Measurements from ENCODE around the gene ZNF765. TPM values are rescaled to one million over a fixed set of nuclear protein-coding genes. Genes with fewer than 3 reads are reported as not detected.
"Not testable (repeated sequence)": the region's sequence is repeated elsewhere in the genome, so short reads cannot be mapped to it uniquely, and the experiment has no call there.

The ZNF765 gene
- total RNA-seq, 1 donor from 2014 or later: 14.5 TPM

GRCh38 chr19:53409505-53410204 lies 14.7 kb downstream of the ZNF765 start:
- Mint-ChIP-seq H3K4me1 (ENCODE audit: unreplicated experiment) (no peaks in the 10 kb centered on the region), H3K9me3 (peaks cover 38% of the 10 kb centered on the region), H3K36me3 (peaks cover 68% of the 10 kb centered on the region), H3K27me3 (no peaks in the 10 kb centered on the region), H3K4me3 (no peak overlapping the region), H3K27ac (no peak overlapping the region)
- no peak for TF ChIP-seq CTCF (conservative IDR thresholded peaks at IDR 0.05)
- no peak for DNase-seq (ENCODE audit: extremely low spot score, unreplicated experiment)

GRCh38 chr19:53420520-53421315 lies 25.8 kb downstream of the ZNF765 start:
- Mint-ChIP-seq H3K4me1 (ENCODE audit: unreplicated experiment) (peaks cover 12% of the 10 kb centered on the region), H3K4me3 (peak overlapping the region; percentile 31)
- H3K27ac Mint-ChIP-seq; DNase-seq (ENCODE audit: extremely low spot score, unreplicated experiment); H3K36me3 Mint-ChIP-seq; H3K9me3 Mint-ChIP-seq; H3K27me3 Mint-ChIP-seq: not testable (repeated sequence)

GRCh38 chr19:53422551-53422950 lies 27.6 kb downstream of the ZNF765 start:
- Mint-ChIP-seq H3K4me3 (no peak overlapping the region), H3K27me3 (no peaks in the 10 kb centered on the region), H3K9me3 (peaks cover under 1% of the 10 kb centered on the region), H3K4me1 (ENCODE audit: unreplicated experiment) (peaks cover 12% of the 10 kb centered on the region), H3K36me3 (peaks cover 3% of the 10 kb centered on the region), H3K27ac (no peak overlapping the region)
- TF ChIP-seq CTCF (conservative IDR thresholded peaks at IDR 0.05): no peak
- DNase-seq (ENCODE audit: extremely low spot score, unreplicated experiment): no peak

GRCh38 chr19:53423074-53423473 lies 28.1 kb downstream of the ZNF765 start:
- H3K27me3 Mint-ChIP-seq; H3K36me3 Mint-ChIP-seq; H3K9me3 Mint-ChIP-seq; DNase-seq (ENCODE audit: extremely low spot score, unreplicated experiment); H3K27ac Mint-ChIP-seq; H3K4me3 Mint-ChIP-seq: not testable (repeated sequence)
- H3K4me1 Mint-ChIP-seq (ENCODE audit: unreplicated experiment): peaks cover 12% of the 10 kb centered on the region

GRCh38 chr19:53423680-53424079 lies 28.7 kb downstream of the ZNF765 start:
- H3K9me3 Mint-ChIP-seq; H3K36me3 Mint-ChIP-seq; H3K4me3 Mint-ChIP-seq; DNase-seq (ENCODE audit: extremely low spot score, unreplicated experiment); H3K27me3 Mint-ChIP-seq; H3K27ac Mint-ChIP-seq: not testable (repeated sequence)
- H3K4me1 Mint-ChIP-seq (ENCODE audit: unreplicated experiment): peaks cover 12% of the 10 kb centered on the region
- TF ChIP-seq CTCF (conservative IDR thresholded peaks at IDR 0.05): peak; percentile 47

GRCh38 chr19:53424968-53425597 lies 30.1 kb downstream of the ZNF765 start:
- peak overlapping the region; percentile 44 for H3K4me3 Mint-ChIP-seq
- TF ChIP-seq CTCF (conservative IDR thresholded peaks at IDR 0.05): peak; percentile 90
- H3K27ac Mint-ChIP-seq: peak overlapping the region; percentile 69

More at GRCh38 chr19:53424968-53425597, 30.1 kb downstream of the ZNF765 start:
- Mint-ChIP-seq H3K27me3 (no peaks in the 10 kb centered on the region), H3K9me3 (no peaks in the 10 kb centered on the region), H3K4me1 (ENCODE audit: unreplicated experiment) (peaks cover 12% of the 10 kb centered on the region), H3K36me3 (peaks cover 3% of the 10 kb centered on the region)
- no peak for DNase-seq (ENCODE audit: extremely low spot score, unreplicated experiment)

Data from type B pancreatic cell (in vitro differentiated cells).